ENCODE measurements around the gene COL6A6. TPM values are rescaled to one million over a fixed set of nuclear protein-coding genes. Genes with fewer than 3 reads are reported as not detected.
"Not testable (repeated sequence)": the region's sequence is repeated elsewhere in the genome, so short reads cannot be mapped to it uniquely, and the experiment has no call there.

COL6A6 gene
- total RNA-seq, 4 donors from 2014 or later: 0.04 to 0.57 (median 0.09) TPM; not detected in 1

GRCh38 chr3:130546920-130547679 is 30.1 kb downstream of the COL6A6 start:
- Histone ChIP-seq H3K4me3 (no peak overlapping the region), H3K4me1 (no peaks in the 10 kb centered on the region), H3K27me3 (no peaks in the 10 kb centered on the region), H3K36me3 (no peaks in the 10 kb centered on the region), H3K27ac (no peak overlapping the region), H3K9me3 (peaks cover 0 to 2% (median under 1%) of the 10 kb centered on the region in 3 donors)
- WGBS, 2 donors: 77 to 85% methylated on average over 10 to 11 of the region's 29 CpGs
- intact Hi-C loops (cut with DNase I): no loop called here
- TF ChIP-seq, protein P1, sequence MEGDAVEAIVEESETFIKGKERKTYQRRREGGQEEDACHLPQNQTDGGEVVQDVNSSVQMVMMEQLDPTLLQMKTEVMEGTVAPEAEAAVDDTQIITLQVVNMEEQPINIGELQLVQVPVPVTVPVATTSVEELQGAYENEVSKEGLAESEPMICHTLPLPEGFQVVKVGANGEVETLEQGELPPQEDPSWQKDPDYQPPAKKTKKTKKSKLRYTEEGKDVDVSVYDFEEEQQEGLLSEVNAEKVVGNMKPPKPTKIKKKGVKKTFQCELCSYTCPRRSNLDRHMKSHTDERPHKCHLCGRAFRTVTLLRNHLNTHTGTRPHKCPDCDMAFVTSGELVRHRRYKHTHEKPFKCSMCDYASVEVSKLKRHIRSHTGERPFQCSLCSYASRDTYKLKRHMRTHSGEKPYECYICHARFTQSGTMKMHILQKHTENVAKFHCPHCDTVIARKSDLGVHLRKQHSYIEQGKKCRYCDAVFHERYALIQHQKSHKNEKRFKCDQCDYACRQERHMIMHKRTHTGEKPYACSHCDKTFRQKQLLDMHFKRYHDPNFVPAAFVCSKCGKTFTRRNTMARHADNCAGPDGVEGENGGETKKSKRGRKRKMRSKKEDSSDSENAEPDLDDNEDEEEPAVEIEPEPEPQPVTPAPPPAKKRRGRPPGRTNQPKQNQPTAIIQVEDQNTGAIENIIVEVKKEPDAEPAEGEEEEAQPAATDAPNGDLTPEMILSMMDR (IDR thresholded peaks at IDR 0.05): no peak
- no peak for TF ChIP-seq POLR2A (IDR thresholded peaks at IDR 0.05)
- no peak for DNase-seq

DNA sequence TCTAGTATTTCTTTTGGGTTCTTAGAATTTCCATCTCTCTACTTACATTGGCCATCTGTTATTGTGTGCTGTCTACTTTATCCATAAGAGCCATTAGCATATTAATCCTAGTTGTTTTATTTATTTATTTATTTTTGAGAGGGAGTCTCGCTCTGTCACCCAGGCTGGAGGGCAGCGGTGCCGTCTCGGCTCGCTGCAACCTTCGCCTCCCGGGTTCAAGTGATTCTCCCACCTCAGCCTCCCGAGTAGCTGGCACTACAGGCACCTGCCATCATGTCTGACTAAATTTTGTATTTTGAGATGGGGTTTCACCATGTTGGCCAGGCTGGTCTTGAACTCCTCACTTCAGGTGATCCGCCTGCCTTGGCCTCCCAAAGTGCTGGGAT is 30.7 kb downstream of the COL6A6 start:
- DNase-seq; intact Hi-C loops (cut with DNase I): not testable (repeated sequence)
- WGBS, 2 donors: 85 to 86% methylated on average over 9 of the region's 9 CpGs

GRCh38 chr3:130548356-130548755 is 31.4 kb downstream of the COL6A6 start:
- 85 to 92% methylated on average over 1 of the region's 1 CpG for WGBS, 2 donors
- peaks cover 0 to 12% (median 12%) of the 10 kb centered on the region in 3 donors for H3K9me3 ChIP-seq
- TF ChIP-seq, protein P1 (IDR thresholded peaks at IDR 0.05): no peak
- no peak for TF ChIP-seq POLR2A (IDR thresholded peaks at IDR 0.05)
- H3K27me3 ChIP-seq: no peaks in the 10 kb centered on the region
- no peak overlapping the region for H3K27ac ChIP-seq
- DNase-seq: no peak
- H3K36me3 ChIP-seq: no peaks in the 10 kb centered on the region
- H3K4me3 ChIP-seq: no peak overlapping the region
- no peaks in the 10 kb centered on the region for H3K4me1 ChIP-seq
- intact Hi-C loops (cut with DNase I): no loop called here

More for the DNA sequence above, 30.7 kb downstream of the COL6A6 start:
- H3K4me1 ChIP-seq, H3K27me3 ChIP-seq, H3K27ac ChIP-seq, H3K36me3 ChIP-seq, H3K9me3 ChIP-seq, H3K4me3 ChIP-seq: not testable (repeated sequence)

DNA sequence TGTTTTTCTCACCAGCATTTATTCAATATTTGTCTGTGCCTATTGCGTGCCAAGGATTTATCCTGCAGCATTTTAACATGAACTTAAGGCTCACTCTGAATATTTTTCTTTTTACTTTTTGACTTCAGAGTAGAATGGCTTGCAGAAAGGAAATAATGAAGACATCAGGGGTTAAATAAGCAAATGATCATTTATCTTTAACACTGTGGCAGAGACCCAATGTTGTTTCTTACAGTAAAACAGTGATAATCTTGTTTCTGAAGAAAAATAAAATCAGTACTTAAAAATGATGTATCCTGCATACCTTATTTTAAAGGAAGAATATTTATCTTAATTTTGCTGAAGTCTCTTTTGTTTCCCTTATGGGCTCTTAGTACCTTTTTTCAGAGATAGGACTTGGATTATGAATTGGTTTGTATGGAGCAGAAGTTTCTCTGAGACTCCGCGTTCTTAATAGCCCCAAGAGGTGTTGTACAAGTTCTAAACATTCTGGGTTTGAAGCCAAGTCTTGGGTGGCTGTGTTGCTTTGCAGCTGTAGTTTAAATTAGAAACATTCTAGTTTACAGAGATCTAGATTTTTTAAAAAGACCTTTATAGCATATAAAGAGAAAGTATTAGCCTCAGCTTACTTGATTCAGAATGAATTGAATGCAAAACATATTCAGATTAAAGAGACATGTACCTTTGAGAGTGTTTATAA is 40.5 kb downstream of the COL6A6 start:
- 40 to 53% methylated on average over 3 of the region's 3 CpGs for WGBS, 2 donors
- TF ChIP-seq, protein P1 (IDR thresholded peaks at IDR 0.05): no peak
- TF ChIP-seq POLR2A (IDR thresholded peaks at IDR 0.05): no peak
- Histone ChIP-seq H3K4me1 (no peaks in the 10 kb centered on the region), H3K36me3 (no peaks in the 10 kb centered on the region), H3K27ac (no peak overlapping the region), H3K9me3 (peaks cover 0 to 7% (median 6%) of the 10 kb centered on the region in 3 donors), H3K27me3 (no peaks in the 10 kb centered on the region), H3K4me3 (no peak overlapping the region)
- DNase-seq: no peak
- intact Hi-C loops (cut with DNase I): no loop called here

DNA sequence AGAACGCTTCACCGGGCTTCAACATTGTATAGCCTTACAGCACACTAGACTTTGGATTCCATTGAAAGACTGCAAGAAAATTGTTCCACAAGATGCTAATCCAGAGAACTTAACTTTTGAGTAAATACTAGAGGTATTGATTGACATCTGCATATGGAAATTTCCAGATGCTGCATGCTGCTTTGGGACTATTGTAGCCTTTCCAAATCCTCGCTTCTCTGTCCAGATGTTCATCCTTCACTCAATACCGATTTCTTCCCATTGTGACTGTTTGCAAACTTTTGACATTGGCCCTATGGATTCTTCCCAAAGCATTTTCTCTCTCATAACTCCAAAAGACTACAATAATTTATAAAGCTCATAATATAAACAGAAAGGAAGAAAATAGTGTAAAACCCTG is 41.4 kb downstream of the COL6A6 start:
- no peak for TF ChIP-seq POLR2A (IDR thresholded peaks at IDR 0.05)
- TF ChIP-seq, protein P1 (IDR thresholded peaks at IDR 0.05): no peak
- H3K27me3 ChIP-seq: no peaks in the 10 kb centered on the region
- no peaks in the 10 kb centered on the region for H3K9me3 ChIP-seq
- no peak overlapping the region for H3K27ac ChIP-seq
- H3K4me3 ChIP-seq: no peak overlapping the region
- intact Hi-C loops (cut with DNase I): no loop called here
- no peak for DNase-seq
- H3K4me1 ChIP-seq: no peaks in the 10 kb centered on the region
- no peaks in the 10 kb centered on the region for H3K36me3 ChIP-seq
- WGBS, 2 donors: 85 to 94% methylated on average over 4 of the region's 4 CpGs
